ENCODE measurements around the gene FAM110A.
A peak's percentile ranks its signal among the peaks of the same experiment; 100 is the strongest.

The FAM110A gene

DNA sequence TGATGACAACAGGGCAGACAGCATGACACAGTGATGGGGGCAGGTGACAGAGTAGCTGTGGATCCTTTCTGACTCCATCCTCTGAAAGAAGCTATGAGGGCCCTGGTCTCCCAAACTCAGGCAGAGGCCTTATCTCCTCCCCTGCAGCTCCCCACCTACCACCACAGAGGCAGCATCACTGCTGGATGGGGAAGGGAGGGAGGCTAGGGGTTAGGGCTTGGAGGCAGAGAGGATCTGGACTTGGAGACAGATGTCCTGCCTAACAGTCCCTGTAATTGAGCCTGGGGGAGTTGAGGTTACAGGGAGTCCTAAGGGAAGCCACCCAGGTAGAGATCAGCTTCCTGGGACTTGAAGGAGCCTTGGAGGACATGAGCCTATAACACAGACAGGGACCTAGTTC, 37.9 kb downstream of the FAM110A start:
- Mint-ChIP-seq H3K4me3 (no peak overlapping the region), H3K36me3 (peaks cover 2% of the 10 kb centered on the region), H3K27me3 (no peaks in the 10 kb centered on the region), H3K4me1 (peaks cover 6% of the 10 kb centered on the region), H3K27ac (no peak overlapping the region), H3K9me3 (no peaks in the 10 kb centered on the region)

- Mint-ChIP-seq H3K4me1 (peaks cover 6% of the 10 kb centered on the region), H3K4me3 (no peak overlapping the region), H3K36me3 (peaks cover 2% of the 10 kb centered on the region), H3K9me3 (no peaks in the 10 kb centered on the region), H3K27me3 (no peaks in the 10 kb centered on the region), H3K27ac (no peak overlapping the region)
Observed at GRCh38 chr20:871948-872347, 38.4 kb downstream of the FAM110A start.

DNA sequence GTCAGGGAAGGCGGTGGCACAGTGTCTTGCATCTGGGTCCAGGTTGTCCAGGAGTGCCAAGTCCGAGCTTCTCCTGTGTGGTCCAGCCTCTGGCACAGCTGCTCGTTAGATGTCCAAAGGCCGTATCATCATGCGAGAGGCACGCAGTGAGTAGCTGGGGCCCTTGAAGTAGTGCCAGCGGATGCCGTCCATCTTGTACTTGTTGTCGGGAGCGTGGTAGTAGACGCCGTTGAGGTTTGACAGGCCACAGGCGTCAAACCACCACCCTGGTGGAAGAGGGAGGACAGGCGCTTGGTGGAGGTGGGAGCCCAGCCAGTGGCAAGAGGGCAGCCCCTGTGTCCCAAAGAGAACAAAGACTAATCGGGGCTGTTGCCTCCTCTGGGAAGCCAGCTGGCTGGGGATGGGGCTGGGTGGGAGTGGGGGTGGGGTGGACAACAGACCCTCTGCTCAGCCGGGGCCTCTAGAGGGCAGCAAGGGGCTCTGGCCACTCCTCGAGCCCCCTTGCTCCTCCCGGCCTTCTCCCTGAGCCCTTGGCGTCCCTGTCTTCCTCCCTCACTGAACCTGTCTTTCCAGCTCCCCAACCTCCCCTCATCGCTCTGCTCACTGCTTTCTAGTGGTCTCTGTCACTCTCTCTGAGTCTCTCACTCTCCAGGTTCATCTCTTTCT, 39.5 kb downstream of the FAM110A start:
- Mint-ChIP-seq H3K27ac (no peak overlapping the region), H3K36me3 (peaks cover 2% of the 10 kb centered on the region), H3K27me3 (no peaks in the 10 kb centered on the region), H3K4me1 (peaks cover 6% of the 10 kb centered on the region), H3K9me3 (no peaks in the 10 kb centered on the region), H3K4me3 (no peak overlapping the region)

DNA sequence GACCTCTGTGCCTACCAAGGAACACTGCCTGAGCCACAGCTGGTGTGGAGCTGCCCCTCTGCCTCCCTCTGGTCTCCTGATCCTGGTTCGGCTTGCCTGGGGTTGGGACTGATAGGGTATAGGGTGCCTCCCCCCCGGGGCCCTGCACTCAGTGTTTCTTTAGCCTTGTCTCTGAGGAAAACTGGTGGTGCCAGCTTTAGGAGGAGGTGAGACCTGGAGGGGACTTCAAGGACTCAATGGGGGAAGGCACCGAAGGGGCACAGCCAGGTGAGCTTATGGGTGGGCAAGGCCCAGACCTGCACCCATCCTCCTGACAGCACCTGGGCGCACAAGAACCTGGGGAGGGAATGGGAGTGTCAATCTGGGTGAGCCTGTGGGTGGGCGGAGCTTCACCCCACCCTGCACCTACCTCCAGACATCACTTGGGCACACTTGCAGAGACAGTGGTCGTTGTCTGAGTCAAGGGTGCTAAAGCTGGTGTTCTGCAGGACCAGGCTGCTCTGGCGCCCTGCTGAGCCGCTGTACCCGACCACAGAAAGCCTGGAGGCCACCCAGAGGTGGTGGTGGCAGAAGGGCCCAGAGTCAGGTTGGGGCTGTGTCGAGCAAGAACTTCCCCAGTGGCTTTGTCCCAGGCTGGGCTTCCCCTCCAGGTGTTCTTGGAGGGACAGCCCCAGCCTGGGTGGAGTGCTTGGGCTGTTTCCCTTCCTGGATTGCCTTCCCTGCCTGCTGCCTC, 40.5 kb downstream of the FAM110A start:
- H3K27me3 Mint-ChIP-seq, result no peaks in the 10 kb centered on the region
- peaks cover 2% of the 10 kb centered on the region for H3K36me3 Mint-ChIP-seq
- no peak overlapping the region for H3K4me3 Mint-ChIP-seq
- peak overlapping the region; percentile 1 for H3K27ac Mint-ChIP-seq
- H3K4me1 Mint-ChIP-seq, result peaks cover 6% of the 10 kb centered on the region
- no peaks in the 10 kb centered on the region for H3K9me3 Mint-ChIP-seq

GRCh38 chr20:875115-875514, 41.6 kb downstream of the FAM110A start:
- H3K36me3 Mint-ChIP-seq, result peaks cover 2% of the 10 kb centered on the region
- no peaks in the 10 kb centered on the region for H3K9me3 Mint-ChIP-seq
- no peak overlapping the region for H3K4me3 Mint-ChIP-seq
- H3K27ac Mint-ChIP-seq, result no peak overlapping the region
- H3K27me3 Mint-ChIP-seq, result no peaks in the 10 kb centered on the region
- peaks cover 6% of the 10 kb centered on the region for H3K4me1 Mint-ChIP-seq

DNA sequence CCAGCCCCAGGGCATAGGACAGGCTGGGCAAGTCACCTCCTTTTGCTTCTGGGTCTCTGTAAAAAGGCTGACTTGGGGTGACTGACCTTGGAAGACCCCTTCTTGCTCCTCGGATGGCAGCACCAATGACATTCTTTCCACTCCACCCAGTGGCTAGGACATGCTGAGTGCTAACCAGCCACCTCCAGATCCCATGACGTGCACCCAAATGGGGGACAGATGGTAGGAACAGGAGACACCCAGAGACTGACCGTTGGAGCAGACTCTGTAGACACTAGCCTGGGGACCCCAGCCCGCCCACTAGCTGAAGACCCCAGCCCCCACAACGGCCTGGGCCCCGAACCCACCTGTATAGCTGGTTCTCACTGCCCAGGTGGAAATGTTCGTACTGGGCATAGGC, 44.3 kb downstream of the FAM110A start:
- no peak overlapping the region for H3K4me3 Mint-ChIP-seq
- H3K36me3 Mint-ChIP-seq, result peaks cover 3% of the 10 kb centered on the region
- H3K27ac Mint-ChIP-seq, result no peak overlapping the region
- peaks cover 18% of the 10 kb centered on the region for H3K4me1 Mint-ChIP-seq
- no peaks in the 10 kb centered on the region for H3K27me3 Mint-ChIP-seq
- no peaks in the 10 kb centered on the region for H3K9me3 Mint-ChIP-seq

GRCh38 chr20:878511-879307, 45.2 kb downstream of the FAM110A start:
- no peak overlapping the region for H3K27ac Mint-ChIP-seq
- H3K9me3 Mint-ChIP-seq, result no peaks in the 10 kb centered on the region

GRCh38 chr20:879626-880025, 46.1 kb downstream of the FAM110A start:
- Mint-ChIP-seq H3K9me3 (no peaks in the 10 kb centered on the region), H3K4me3 (no peak overlapping the region), H3K4me1 (peaks cover 12% of the 10 kb centered on the region), H3K27me3 (no peaks in the 10 kb centered on the region), H3K27ac (no peak overlapping the region), H3K36me3 (peaks cover 2% of the 10 kb centered on the region)

More at GRCh38 chr20:878511-879307, 45.2 kb downstream of the FAM110A start:
- no peak overlapping the region for H3K4me3 Mint-ChIP-seq
- H3K36me3 Mint-ChIP-seq, result peaks cover 2% of the 10 kb centered on the region
- H3K4me1 Mint-ChIP-seq, result peaks cover 13% of the 10 kb centered on the region
- H3K27me3 Mint-ChIP-seq, result no peaks in the 10 kb centered on the region

DNA sequence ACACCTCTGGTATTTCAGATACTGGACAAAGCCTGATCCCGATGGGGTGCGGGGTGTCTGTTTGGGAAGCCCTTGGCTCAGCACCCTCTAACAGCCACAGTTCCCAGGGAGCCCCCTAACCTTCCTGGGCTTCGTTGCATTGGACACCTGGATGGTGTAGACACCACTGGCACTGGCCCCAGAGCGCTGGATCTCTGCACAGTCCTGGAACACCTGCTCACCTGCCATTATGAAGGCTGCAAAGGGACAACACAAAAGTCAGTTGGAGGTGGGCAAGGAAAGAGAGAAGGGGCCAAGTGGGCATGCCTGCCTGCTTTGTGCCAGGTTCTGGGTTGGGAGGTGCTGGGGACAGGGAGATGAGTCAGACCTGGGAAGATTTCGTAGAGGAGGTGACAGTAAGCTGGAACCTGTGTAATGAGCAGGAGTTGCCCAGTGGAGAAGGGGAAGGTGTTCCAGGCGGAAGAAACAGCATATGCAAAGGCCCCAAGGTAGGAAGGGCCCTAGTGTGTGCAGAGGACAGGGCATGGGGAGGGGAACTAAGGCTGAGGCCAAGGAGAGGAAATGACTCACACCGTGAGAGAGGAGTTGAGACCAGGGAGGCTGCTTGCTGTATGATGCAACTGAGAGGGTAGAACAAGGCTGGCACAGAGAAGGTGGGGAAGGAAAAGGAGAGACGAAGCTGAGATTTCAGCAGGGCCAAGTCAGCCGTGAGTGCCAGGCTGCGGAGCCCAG, 47.7 kb downstream of the FAM110A start:
- Mint-ChIP-seq H3K4me3 (peak overlapping the region; percentile 24), H3K9me3 (no peaks in the 10 kb centered on the region), H3K27ac (peak overlapping the region; percentile 3), H3K27me3 (no peaks in the 10 kb centered on the region), H3K36me3 (peaks cover 2% of the 10 kb centered on the region), H3K4me1 (peaks cover 12% of the 10 kb centered on the region)

DNA sequence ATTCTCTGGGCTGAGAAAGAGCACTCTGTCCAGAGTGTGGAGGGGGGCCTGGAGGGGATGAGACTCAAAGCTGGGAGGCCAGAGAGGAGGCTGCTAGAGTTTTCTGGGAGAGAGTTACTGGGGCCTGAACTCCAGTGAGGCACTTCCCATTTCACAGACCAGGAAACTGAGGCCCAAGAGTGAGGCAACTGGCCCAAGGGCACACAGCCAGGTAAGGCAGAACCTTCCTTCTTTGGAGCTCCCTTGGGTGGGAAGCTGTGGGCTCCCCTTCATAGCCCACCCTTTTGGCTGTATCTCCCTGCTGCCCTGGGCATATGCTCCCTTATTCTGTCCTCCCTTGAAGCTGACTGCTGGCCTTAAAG, 48.2 kb downstream of the FAM110A start:
- peaks cover 12% of the 10 kb centered on the region for H3K4me1 Mint-ChIP-seq
- peaks cover 2% of the 10 kb centered on the region for H3K36me3 Mint-ChIP-seq
- no peak overlapping the region for H3K27ac Mint-ChIP-seq
- H3K27me3 Mint-ChIP-seq, result no peaks in the 10 kb centered on the region
- no peaks in the 10 kb centered on the region for H3K9me3 Mint-ChIP-seq
- peak overlapping the region; percentile 24 for H3K4me3 Mint-ChIP-seq

GRCh38 chr20:884983-885952, 51.8 kb downstream of the FAM110A start:
- peaks cover 12% of the 10 kb centered on the region for H3K4me1 Mint-ChIP-seq
- peaks cover 2% of the 10 kb centered on the region for H3K36me3 Mint-ChIP-seq
- no peaks in the 10 kb centered on the region for H3K9me3 Mint-ChIP-seq
- H3K4me3 Mint-ChIP-seq, result no peak overlapping the region
- no peaks in the 10 kb centered on the region for H3K27me3 Mint-ChIP-seq
- H3K27ac Mint-ChIP-seq, result no peak overlapping the region

- H3K4me1 Mint-ChIP-seq, result peaks cover under 1% of the 10 kb centered on the region
- no peaks in the 10 kb centered on the region for H3K9me3 Mint-ChIP-seq
- H3K27me3 Mint-ChIP-seq, result no peaks in the 10 kb centered on the region
- no peak overlapping the region for H3K27ac Mint-ChIP-seq
- no peaks in the 10 kb centered on the region for H3K36me3 Mint-ChIP-seq
- no peak overlapping the region for H3K4me3 Mint-ChIP-seq
Observed at GRCh38 chr20:887137-887536, 53.6 kb downstream of the FAM110A start.

- Mint-ChIP-seq H3K4me1 (no peaks in the 10 kb centered on the region), H3K9me3 (no peaks in the 10 kb centered on the region), H3K4me3 (no peak overlapping the region), H3K27me3 (no peaks in the 10 kb centered on the region), H3K27ac (no peak overlapping the region), H3K36me3 (no peaks in the 10 kb centered on the region)
Observed at GRCh38 chr20:888057-888456, 54.5 kb downstream of the FAM110A start.

- Mint-ChIP-seq H3K27ac (no peak overlapping the region), H3K4me1 (no peaks in the 10 kb centered on the region), H3K27me3 (no peaks in the 10 kb centered on the region), H3K36me3 (no peaks in the 10 kb centered on the region), H3K9me3 (no peaks in the 10 kb centered on the region), H3K4me3 (no peak overlapping the region)
Observed at GRCh38 chr20:889106-889505, 55.6 kb downstream of the FAM110A start.
